ENCODE results near the gene PAPSS2. TPM values are rescaled to one million over a fixed set of nuclear protein-coding genes. Genes with fewer than 3 reads are reported as not detected.

PAPSS2 gene
- total RNA-seq, 2 experiments from 2014 or later: not detected

DNA sequence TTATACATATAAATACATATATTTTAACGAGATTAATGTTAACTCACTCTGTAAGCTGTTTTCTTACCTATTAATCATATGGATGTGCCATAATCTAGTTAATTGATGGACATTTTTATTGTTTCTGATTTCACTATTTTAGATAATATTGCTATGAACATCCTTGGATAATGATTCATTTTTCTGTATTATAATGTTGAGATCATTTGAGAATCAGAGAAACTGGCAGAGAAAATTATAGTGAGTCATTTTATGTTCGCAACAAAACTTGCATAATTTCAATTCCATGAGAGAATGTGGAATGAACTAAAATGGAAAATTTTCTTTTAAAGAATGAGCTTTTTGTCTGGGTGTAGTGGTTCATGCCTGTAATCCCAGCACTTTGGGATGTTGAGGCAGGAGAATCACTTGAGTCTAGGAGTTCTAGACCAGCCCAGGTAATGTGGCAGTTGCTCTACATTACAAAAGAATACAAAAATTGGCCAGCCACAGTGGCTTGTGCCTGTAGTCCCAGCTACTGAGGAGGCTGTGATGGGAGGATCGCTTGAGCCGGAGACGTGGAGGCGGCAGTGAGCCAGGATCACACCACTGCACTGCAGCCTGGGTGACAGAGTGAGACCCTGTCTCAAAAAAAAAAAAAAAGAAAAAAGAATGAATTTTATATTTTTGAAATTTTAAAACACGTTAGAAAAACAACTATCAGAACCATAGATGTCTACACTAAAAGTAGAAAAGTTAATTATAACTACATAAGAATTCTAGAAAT, 40.5 kb downstream of the PAPSS2 start:
- intact Hi-C loops (cut with micrococcal nuclease; ENCODE audit: unreplicated experiment): no loop called here
- Histone ChIP-seq H3K9me2 (ENCODE audit: insufficient read depth, low read length) (no peaks in the 10 kb centered on the region; the same call in 1 of the 2 replicates), H3K27ac (ENCODE audit: low read depth, low read length, poor library complexity, severe bottlenecking) (no peak overlapping the region), H4K20me1 (ENCODE audit: insufficient read depth, low read length) (no peaks in the 10 kb centered on the region), H3K4me1 (ENCODE audit: insufficient read depth, low read length, poor library complexity, severe bottlenecking) (no peaks in the 10 kb centered on the region), H3K36me3 (ENCODE audit: insufficient read depth, low read length) (no peaks in the 10 kb centered on the region), H3K4me2 (ENCODE audit: low read length) (no peak overlapping the region), H2AFZ (ENCODE audit: low read length) (no peak overlapping the region), H3K79me2 (ENCODE audit: insufficient read depth, low read depth, low read length) (no peaks in the 10 kb centered on the region), H3K4me3 (ENCODE audit: low read depth, low read length, poor library complexity, severe bottlenecking) (no peak overlapping the region), H3K9me3 (ENCODE audit: low read length) (no peaks in the 10 kb centered on the region)
- DNase-seq (ENCODE audit: low spot score): no peak
- BruUV-seq (replicated peaks): no TSS peak
- CTCF ChIA-PET (ENCODE audit: unreplicated experiment): no interaction called here
- TF ChIP-seq, protein P1, sequence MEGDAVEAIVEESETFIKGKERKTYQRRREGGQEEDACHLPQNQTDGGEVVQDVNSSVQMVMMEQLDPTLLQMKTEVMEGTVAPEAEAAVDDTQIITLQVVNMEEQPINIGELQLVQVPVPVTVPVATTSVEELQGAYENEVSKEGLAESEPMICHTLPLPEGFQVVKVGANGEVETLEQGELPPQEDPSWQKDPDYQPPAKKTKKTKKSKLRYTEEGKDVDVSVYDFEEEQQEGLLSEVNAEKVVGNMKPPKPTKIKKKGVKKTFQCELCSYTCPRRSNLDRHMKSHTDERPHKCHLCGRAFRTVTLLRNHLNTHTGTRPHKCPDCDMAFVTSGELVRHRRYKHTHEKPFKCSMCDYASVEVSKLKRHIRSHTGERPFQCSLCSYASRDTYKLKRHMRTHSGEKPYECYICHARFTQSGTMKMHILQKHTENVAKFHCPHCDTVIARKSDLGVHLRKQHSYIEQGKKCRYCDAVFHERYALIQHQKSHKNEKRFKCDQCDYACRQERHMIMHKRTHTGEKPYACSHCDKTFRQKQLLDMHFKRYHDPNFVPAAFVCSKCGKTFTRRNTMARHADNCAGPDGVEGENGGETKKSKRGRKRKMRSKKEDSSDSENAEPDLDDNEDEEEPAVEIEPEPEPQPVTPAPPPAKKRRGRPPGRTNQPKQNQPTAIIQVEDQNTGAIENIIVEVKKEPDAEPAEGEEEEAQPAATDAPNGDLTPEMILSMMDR (conservative IDR thresholded peaks at IDR 0.05; ENCODE audit: low read length): no peak
- no peak for TF ChIP-seq EZH2phosphoT487 (IDR thresholded peaks at IDR 0.05; ENCODE audit: borderline replicate concordance, low read depth, low read length)
- POLR2A ChIA-PET: interaction anchor here (1.2 kb wide), 1 partner anchor 15 kb away, joined by 7 read pairs; no protein-coding TSS in a partner anchor

DNA sequence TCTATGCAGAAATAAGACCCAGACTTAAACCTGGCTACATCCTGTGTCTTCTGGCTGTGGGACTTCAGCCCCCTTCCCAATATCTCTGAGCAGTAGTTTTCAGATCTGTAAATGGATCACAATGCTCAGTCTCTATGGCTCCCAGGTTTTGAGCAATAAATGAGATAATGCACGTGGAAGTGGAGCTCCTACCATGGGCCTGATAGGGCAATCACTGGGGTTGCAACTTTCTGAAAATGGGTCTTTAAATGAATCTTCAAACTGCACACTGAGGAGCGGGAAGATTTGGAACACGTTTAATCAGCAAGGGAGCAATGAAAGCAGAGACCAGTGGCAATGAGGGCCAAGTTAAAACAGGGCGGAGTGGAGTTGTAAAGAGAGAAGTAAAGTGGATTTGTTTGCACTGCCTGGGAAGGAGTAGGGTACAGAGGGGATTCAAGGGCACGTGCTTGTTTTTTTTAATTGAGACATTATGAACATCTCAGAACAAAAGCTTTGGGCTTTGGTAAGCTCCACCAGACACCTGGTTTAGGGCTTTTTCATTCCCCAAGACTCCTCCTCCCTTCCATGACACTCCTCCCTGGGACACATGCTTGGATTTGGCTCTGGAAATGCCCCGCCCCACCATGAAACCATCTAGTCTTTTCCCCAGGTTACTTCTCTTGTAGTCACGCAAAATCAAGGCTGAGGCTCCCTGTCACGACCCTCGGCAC, 42.7 kb downstream of the PAPSS2 start:
- no peak for DNase-seq (ENCODE audit: low spot score)
- Histone ChIP-seq H3K79me2 (ENCODE audit: insufficient read depth, low read depth, low read length) (no peaks in the 10 kb centered on the region), H3K36me3 (ENCODE audit: insufficient read depth, low read length) (no peaks in the 10 kb centered on the region), H3K9me2 (ENCODE audit: insufficient read depth, low read length) (no peaks in the 10 kb centered on the region; the same call in 1 of the 2 replicates), H3K4me2 (ENCODE audit: low read length) (no peak overlapping the region), H4K20me1 (ENCODE audit: insufficient read depth, low read length) (no peaks in the 10 kb centered on the region), H3K9me3 (ENCODE audit: low read length) (no peaks in the 10 kb centered on the region), H3K27ac (ENCODE audit: low read depth, low read length, poor library complexity, severe bottlenecking) (no peak overlapping the region), H2AFZ (ENCODE audit: low read length) (no peak overlapping the region), H3K4me3 (ENCODE audit: low read depth, low read length, poor library complexity, severe bottlenecking) (no peak overlapping the region), H3K4me1 (ENCODE audit: insufficient read depth, low read length, poor library complexity, severe bottlenecking) (no peaks in the 10 kb centered on the region)
- intact Hi-C loops (cut with micrococcal nuclease; ENCODE audit: unreplicated experiment): no loop called here
- BruUV-seq (replicated peaks): no TSS peak
- TF ChIP-seq EZH2phosphoT487 (IDR thresholded peaks at IDR 0.05; ENCODE audit: borderline replicate concordance, low read depth, low read length): no peak
- TF ChIP-seq, protein P1 (conservative IDR thresholded peaks at IDR 0.05; ENCODE audit: low read length): no peak
- ChIA-PET CTCF (ENCODE audit: unreplicated experiment) (no interaction called here), POLR2A (interaction anchor here (0.6 to 0.8 kb wide), 3 partner anchors 14 to 77 kb away, joined by 3 to 5 read pairs (median 4); no protein-coding TSS in a partner anchor)

DNA sequence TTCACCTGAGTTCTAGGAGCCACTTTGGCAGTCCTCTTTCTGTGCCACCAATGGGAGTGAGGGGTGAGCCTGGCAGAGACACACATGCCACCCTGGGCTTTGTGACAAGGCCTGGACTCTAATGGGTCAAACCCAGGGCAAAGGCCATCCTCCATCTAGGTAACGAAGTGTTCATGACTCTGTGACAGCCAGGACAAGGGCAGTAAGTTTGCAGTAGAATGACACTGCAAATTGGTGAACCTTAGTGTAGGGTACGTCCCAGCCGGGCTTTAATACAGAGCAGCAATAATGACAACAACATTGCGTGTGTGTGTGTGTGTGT, 43.3 kb downstream of the PAPSS2 start:
- no TSS peak for BruUV-seq (replicated peaks)
- no peaks in the 10 kb centered on the region for H4K20me1 ChIP-seq (ENCODE audit: insufficient read depth, low read length)
- no peak overlapping the region for H3K27ac ChIP-seq (ENCODE audit: low read depth, low read length, poor library complexity, severe bottlenecking)
- no peak overlapping the region for H3K4me2 ChIP-seq (ENCODE audit: low read length)
- DNase-seq (ENCODE audit: low spot score): no peak
- no peak for TF ChIP-seq EZH2phosphoT487 (IDR thresholded peaks at IDR 0.05; ENCODE audit: borderline replicate concordance, low read depth, low read length)
- TF ChIP-seq, protein P1 (conservative IDR thresholded peaks at IDR 0.05; ENCODE audit: low read length): no peak
- no peak overlapping the region for H2AFZ ChIP-seq (ENCODE audit: low read length)
- ChIA-PET CTCF (ENCODE audit: unreplicated experiment) (no interaction called here), POLR2A (no interaction called here)
- H3K4me1 ChIP-seq (ENCODE audit: insufficient read depth, low read length, poor library complexity, severe bottlenecking): no peaks in the 10 kb centered on the region
- no peaks in the 10 kb centered on the region for H3K9me3 ChIP-seq (ENCODE audit: low read length)
- H3K9me2 ChIP-seq (ENCODE audit: insufficient read depth, low read length): no peaks in the 10 kb centered on the region; the same call in 1 of the 2 replicates
- intact Hi-C loops (cut with micrococcal nuclease; ENCODE audit: unreplicated experiment): no loop called here
- no peaks in the 10 kb centered on the region for H3K36me3 ChIP-seq (ENCODE audit: insufficient read depth, low read length)
- H3K4me3 ChIP-seq (ENCODE audit: low read depth, low read length, poor library complexity, severe bottlenecking): no peak overlapping the region
- H3K79me2 ChIP-seq (ENCODE audit: insufficient read depth, low read depth, low read length): no peaks in the 10 kb centered on the region
